ENCODE results near the gene NDUFB4. TPM values are rescaled to one million over a fixed set of nuclear protein-coding genes. Genes with fewer than 3 reads are reported as not detected.

NDUFB4 gene
- total and polyA plus RNA-seq, 8 donors, result 43.0 to 153 (median 52.8) TPM

DNA sequence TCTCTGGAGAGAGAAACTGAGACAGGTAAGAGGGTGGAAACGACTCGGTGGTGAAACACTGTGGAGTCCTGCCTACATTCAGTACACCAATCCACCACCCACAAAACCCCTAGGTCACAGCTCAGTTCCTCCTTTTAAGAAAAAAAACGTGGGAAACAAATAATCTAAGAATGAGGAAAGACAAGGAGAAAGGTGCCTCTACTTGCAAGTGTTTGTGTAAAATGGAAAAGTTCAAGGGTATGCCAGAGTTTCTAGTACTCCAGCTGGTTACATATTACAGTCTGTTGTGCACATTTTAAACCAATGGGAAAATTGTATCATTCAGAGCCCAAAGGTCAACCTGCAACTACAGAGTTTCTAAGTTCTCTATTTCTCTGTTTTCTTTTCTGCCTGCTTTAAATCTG lies 53.7 kb downstream of the NDUFB4 start:
- TF ChIP-seq, protein P1, sequence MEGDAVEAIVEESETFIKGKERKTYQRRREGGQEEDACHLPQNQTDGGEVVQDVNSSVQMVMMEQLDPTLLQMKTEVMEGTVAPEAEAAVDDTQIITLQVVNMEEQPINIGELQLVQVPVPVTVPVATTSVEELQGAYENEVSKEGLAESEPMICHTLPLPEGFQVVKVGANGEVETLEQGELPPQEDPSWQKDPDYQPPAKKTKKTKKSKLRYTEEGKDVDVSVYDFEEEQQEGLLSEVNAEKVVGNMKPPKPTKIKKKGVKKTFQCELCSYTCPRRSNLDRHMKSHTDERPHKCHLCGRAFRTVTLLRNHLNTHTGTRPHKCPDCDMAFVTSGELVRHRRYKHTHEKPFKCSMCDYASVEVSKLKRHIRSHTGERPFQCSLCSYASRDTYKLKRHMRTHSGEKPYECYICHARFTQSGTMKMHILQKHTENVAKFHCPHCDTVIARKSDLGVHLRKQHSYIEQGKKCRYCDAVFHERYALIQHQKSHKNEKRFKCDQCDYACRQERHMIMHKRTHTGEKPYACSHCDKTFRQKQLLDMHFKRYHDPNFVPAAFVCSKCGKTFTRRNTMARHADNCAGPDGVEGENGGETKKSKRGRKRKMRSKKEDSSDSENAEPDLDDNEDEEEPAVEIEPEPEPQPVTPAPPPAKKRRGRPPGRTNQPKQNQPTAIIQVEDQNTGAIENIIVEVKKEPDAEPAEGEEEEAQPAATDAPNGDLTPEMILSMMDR (IDR thresholded peaks at IDR 0.05), result no peak
- Histone ChIP-seq H3K4me1 (peaks cover 0 to 3% (median 0%) of the 10 kb centered on the region in 3 donors), H3K4me3 (no peak overlapping the region), H3K27me3 (no peaks in the 10 kb centered on the region), H3K9me3 (no peaks in the 10 kb centered on the region), H3K27ac (no peak overlapping the region), H3K36me3 (peaks cover 0 to 28% (median 0%) of the 10 kb centered on the region in 3 donors)
- FAIRE-seq, result no peak
- peak in 1 of 4 donors; percentile 55 for ATAC-seq
- intact Hi-C loops (cut with DNase I), result no loop called here
- 64 to 66% methylated on average over 3 of the region's 3 CpGs for WGBS, 2 donors
- DNase-seq, result no peak

DNA sequence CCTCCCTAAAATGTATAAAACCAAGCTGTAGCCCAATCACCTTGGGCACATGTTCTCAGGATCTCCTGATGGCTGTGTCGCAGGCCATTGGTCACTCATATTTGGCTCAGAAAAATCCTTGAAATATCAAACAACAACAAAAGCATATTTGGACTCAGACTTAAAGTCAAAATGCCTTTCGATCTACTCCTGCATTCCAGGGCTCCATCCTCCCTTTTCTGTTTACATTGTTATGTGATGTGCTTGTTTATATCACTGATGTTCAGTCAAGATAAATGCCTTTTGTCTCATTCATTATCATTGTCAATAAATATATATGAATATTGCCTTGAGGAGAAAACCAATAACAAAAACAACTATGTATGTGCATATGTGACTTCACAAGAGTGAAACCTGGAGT lies 54.2 kb downstream of the NDUFB4 start:
- ATAC-seq, result no peak
- FAIRE-seq, result no peak
- intact Hi-C loops (cut with DNase I), result no loop called here
- H3K4me1 ChIP-seq, result peaks cover 0 to 3% (median 0%) of the 10 kb centered on the region in 3 donors
- no peak overlapping the region for H3K27ac ChIP-seq
- 78 to 81% methylated on average over 2 of the region's 2 CpGs for WGBS, 2 donors
- peaks cover 0 to 28% (median 0%) of the 10 kb centered on the region in 3 donors for H3K36me3 ChIP-seq
- no peak for DNase-seq
- H3K27me3 ChIP-seq, result no peaks in the 10 kb centered on the region
- no peaks in the 10 kb centered on the region for H3K9me3 ChIP-seq
- no peak overlapping the region for H3K4me3 ChIP-seq
- TF ChIP-seq, protein P1 (IDR thresholded peaks at IDR 0.05), result no peak

Other genes starting within 250 kb of the NDUFB4 start
- 10 to 100 TPM in 3 of 6 donors, 1 to 10 TPM in 3; 6.4 to 11.5 (median 9.9) TPM for gene LRRC58, start 247.0 kb upstream of the NDUFB4 start, total RNA-seq
- gene LRRC58, start 247.0 kb upstream of the NDUFB4 start, polyA plus RNA-seq, result 1 to 10 TPM; 2.3 to 4.6 TPM
- 100 to 1,000 TPM in 1 of 6 donors, 10 to 100 TPM in 5; 11.1 to 131 (median 44.3) TPM for gene FSTL1, start 145.3 kb upstream of the NDUFB4 start, total RNA-seq
- 1 to 10 TPM; 7.3 to 7.9 TPM for gene FSTL1, start 145.3 kb upstream of the NDUFB4 start, polyA plus RNA-seq
- gene HGD, start 85.9 kb downstream of the NDUFB4 start, total RNA-seq, result 10 to 100 TPM in 4 of 6 donors, 1 to 10 TPM in 2; 9.7 to 27.7 (median 16.0) TPM
- 10 to 100 TPM; 13.5 to 22.7 TPM for gene HGD, start 85.9 kb downstream of the NDUFB4 start, polyA plus RNA-seq
- 10 to 100 TPM in 2 of 6 donors, 1 to 10 TPM in 4; 6.8 to 14.8 (median 8.6) TPM for gene RABL3, start 146.2 kb downstream of the NDUFB4 start, total RNA-seq
- 1 to 10 TPM; 2.1 to 7.1 TPM for gene RABL3, start 146.2 kb downstream of the NDUFB4 start, polyA plus RNA-seq
- gene GTF2E1, start 146.4 kb downstream of the NDUFB4 start, total RNA-seq, result 1 to 10 TPM; 3.8 to 9.7 (median 7.7) TPM
- 1 to 10 TPM; 2.7 to 3.2 TPM for gene GTF2E1, start 146.4 kb downstream of the NDUFB4 start, polyA plus RNA-seq

Measured in pancreas (tissue), 10 donors.